HG03378 (cell line): ENCODE measurements around the gene CHD1.
"Not testable (repeated sequence)": the region's sequence is repeated elsewhere in the genome, so short reads cannot be mapped to it uniquely, and the experiment has no call there.

Experiments
- ATAC-seq: cut with Tn5 transposase; IDR thresholded peaks from one replicate; pipeline ENCODE4 v1.9.1; 2021; ENCODE audit warnings: mild to moderate bottlenecking, moderate library complexity; ENCODE audit not compliant: unreplicated experiment

The CHD1 gene

GRCh38 chr5:98928873-98929709 lies at the start of gene CHD1:
Gene CHD1, minus strand, starts transcription at chr5:98929007. Its CDS starts 2,621 bp downstream, at chr5:98926386.
- ATAC-seq = peak; percentile 80

GRCh38 chr5:98978528-98978927 lies 49.7 kb upstream of the CHD1 start:
- ATAC-seq = no peak

GRCh38 chr5:98977723-98978122 lies 48.9 kb upstream of the CHD1 start:
- ATAC-seq = no peak

- ATAC-seq = peak; percentile 75
These were observed 47.0 kb upstream of the CHD1 start for GRCh38 chr5:98975682-98976407.

- peak; percentile 29 for ATAC-seq
These were observed 46.4 kb upstream of the CHD1 start for GRCh38 chr5:98975223-98975622.

DNA sequence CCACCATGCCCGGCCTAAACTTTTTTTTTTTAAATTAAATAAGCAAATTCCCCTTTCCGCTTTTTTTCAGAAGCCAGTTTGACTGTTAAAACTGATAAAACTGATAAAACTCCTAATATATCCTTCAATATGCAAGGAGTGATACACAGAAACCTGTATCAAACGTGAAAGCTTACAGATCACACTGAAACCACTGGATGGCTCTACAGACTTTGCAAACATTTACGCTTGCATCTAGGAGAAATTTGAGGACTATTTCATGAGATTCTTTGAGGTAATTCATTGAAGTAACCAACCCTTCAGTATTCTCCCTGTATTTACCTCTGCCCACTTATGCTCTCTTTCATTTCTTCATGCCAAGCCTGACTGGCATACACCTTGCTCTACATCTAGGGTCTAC lies 40.6 kb upstream of the CHD1 start:
- no peak for ATAC-seq

DNA sequence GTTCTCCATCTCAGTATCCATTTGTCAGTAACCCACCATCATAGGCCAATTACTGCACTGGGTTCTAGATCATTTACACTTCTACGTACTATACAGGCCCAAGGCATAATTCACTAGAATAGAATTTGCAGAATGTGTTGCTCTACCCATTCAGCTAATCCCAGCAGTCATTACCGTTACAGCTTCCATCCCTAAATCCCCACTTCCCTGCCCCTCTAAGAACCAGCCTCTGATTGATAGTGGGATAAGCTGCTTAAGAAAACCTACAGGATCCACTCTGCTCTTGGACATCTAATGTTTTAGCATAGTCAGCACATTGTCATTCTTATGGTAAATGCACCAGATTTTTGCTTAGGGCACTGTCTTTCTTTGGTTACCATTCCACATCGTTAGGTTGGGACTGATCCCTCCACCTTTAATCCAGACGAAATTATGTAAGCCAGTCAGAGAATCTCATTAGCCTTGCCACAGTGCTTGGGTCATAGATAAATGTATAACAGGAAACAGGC lies 39.3 kb upstream of the CHD1 start:
- no peak for ATAC-seq

- ATAC-seq = no peak
These were observed 36.4 kb upstream of the CHD1 start for GRCh38 chr5:98965226-98965625.

- no peak for ATAC-seq
These were observed 35.8 kb upstream of the CHD1 start for GRCh38 chr5:98964621-98965020.

DNA sequence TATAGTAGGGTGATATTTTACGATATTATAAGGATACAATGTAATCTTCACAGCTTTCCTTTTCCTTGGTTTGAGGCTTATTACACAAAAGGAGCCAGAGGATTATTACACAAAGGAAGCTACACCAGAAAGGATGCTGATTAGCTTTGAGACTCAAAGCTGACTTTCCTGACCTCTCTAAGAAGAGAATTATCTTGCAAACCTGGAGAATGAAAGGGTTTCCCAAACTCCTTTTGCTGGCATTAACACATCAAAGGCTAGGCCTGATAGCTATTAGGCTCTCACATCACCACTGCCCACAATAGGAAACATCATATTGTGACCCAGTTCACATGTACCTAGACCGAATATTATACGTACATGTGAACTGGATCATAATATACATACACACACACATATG lies 34.2 kb upstream of the CHD1 start:
- no peak for ATAC-seq

DNA sequence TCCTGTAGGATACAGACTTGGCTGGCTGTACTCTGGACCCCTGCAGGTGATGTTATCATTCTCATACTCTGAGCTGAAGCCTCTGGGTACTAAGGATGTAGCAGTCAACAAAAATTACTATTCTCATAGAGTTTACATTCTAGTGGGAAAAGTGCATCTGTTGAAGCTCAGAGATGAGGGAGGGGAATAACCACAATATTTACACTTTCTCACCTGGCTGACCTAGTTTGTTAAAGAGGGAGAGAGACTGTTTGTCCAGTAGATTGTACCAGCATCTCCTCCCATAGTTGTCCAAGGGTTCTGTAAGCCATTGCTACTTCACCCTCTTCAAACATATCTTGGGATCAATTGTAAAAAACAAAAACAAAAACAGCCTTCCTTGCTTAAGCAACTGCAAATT lies 33.8 kb upstream of the CHD1 start:
- no peak for ATAC-seq

DNA sequence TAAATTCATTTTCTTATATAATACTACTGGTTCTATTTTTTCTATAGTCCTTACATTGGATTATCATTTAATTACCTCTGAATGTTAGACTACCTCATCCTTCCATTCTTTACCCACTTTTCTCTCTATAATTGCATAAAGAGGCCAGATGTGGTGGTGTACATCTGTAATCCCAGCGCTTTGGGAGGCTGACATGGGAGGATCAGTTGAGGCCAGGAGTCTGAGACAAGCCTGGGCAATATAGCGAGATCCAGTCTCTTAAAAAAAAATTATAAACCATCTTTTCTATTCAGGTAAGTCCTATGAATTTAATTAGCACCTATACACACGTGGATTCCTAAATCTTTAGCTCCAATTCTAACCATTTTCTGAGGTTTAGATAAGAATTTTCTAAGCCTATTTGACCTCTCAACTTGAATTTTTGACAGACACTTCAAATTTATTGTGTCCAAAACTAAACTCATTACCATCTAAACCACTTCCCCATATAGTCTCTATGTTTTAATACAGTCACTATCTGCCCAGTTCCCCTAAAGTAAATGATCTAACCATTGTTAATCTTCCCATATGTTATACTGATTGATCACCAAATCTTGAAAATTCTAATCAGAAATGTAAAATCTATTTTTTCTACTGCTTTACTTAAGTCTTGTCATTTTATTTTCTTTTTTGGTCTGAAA lies 33.0 kb upstream of the CHD1 start:
- ATAC-seq = no peak

DNA sequence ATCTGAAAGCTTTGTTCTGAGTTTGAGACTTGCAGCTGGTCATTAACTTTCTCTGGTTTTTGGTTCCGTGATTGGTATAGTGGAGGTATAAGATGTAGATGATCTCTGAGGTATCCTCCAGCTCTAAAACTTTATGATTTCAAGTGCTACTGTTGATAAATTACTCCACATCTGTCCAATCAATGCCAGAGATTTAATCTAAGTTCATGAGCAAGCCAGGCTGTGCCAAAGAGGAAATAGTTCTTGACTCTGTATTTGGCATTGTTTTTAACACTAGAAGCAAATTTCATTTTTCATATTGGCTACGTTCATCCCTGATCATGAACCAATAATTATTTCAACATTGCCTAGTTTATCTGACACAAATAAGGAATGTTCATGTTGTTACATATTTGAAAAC lies 28.5 kb upstream of the CHD1 start:
- ATAC-seq = no peak

- not testable (repeated sequence) for ATAC-seq
These were observed 27.1 kb upstream of the CHD1 start for GRCh38 chr5:98955888-98956287.

DNA sequence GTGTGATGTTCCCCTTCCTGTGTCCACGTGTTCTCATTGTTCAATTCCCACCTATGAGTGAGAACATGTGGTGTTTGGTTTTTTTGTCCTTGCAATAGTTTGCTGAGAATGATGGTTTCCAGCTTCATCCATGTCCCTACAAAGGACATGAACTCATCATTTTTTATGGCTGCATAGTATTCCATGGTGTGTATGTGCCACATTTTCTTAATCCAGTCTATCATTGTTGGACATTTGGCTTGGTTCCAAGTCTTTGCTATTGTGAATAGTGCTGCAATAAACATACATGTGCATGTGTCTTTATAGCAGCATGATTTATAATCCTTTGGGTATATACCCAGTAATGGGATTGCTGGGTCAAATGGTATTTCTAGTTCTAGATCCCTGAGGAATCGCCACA lies 26.7 kb upstream of the CHD1 start:
- not testable (repeated sequence) for ATAC-seq

GRCh38 chr5:98954392-98955028 lies 25.7 kb upstream of the CHD1 start:
- ATAC-seq = no peak

DNA sequence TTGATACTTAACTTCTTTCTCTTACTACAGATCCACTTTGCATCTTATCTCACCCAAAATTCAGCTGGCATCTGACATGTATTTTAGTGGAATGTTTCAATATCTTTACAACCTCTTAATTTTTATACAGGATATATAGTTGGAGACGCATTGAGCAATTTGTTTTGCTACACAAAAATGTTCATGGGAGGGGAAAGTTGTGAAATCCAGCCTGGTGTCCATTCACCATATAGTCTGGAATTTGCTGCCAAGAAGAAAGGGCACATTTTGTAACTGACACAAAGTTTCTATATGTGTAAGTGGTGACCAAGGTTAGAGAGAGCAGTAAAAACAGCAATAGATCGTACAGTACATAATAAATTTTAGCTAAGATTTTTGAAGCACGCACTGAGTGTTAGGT lies 14.0 kb upstream of the CHD1 start:
- no peak for ATAC-seq

- no peak for ATAC-seq
These were observed 12.5 kb upstream of the CHD1 start for GRCh38 chr5:98941131-98941883.

- ATAC-seq = no peak
These were observed 11.8 kb upstream of the CHD1 start for GRCh38 chr5:98940581-98940980.

DNA sequence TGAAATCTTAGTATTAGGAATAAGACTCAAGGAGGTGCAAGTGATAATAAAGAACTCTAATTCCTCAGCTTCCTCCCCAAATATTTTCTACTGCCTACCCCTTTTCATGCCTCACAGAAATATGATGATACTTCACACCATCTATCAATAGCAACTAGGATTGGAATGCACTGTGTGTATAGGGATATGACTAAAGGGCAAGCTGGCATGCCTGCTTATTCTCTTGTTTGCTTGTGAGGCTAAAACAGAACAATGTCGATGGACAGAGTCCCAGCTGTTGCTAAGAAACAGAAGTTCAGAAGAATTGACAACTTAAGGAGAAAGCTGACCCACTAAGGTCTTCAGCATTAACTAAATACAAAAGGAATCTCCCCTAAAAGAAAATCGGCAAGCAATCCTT lies 9.7 kb upstream of the CHD1 start:
- ATAC-seq = no peak
